D721Med (cell line): ENCODE results near the gene SELENOW.
"Not testable (repeated sequence)": the region's sequence is repeated elsewhere in the genome, so short reads cannot be mapped to it uniquely, and the experiment has no call there.

ENCODE experiments used
- DNase-seq: peaks from one replicate; pipeline ENCODE4 v3.0.0; 2011; ENCODE audit warnings: low spot score; ENCODE audit not compliant: insufficient read length
- FAIRE-seq: peaks from 2 replicates; lab custom pipeline; 2011; peaks lifted over from hg19 to GRCh38; lab: Jason Lieb, UNC
- TF ChIP-seq, protein P1 (sequence below): IDR thresholded peaks from 2 replicates; pipeline ENCODE4 v1.5.1; 2012; ENCODE audit warnings: mild to moderate bottlenecking, control low read depth; ENCODE audit not compliant: insufficient read depth; ENCODE audit errors: missing control alignments

SELENOW gene

DNA sequence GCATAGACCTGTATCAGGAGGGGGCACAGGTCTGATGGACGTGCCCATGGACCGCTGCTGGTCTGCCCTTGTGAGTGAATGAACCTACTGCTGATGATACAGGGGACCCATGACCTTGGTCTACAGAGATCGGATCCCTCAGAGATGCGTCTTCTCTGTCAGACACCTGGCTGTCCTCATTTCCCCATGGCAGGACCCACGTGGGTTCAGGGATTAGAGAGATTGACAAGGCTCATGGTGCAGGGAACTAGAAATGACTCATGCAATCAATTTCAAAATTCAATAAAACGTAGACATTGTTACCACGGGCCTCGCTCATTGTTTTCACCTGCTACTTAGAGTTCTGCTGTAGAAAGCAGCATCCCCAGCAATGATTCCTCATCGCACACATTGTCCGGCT is 26.8 kb downstream of the SELENOW start:
- no peak for DNase-seq
- TF ChIP-seq, protein P1, sequence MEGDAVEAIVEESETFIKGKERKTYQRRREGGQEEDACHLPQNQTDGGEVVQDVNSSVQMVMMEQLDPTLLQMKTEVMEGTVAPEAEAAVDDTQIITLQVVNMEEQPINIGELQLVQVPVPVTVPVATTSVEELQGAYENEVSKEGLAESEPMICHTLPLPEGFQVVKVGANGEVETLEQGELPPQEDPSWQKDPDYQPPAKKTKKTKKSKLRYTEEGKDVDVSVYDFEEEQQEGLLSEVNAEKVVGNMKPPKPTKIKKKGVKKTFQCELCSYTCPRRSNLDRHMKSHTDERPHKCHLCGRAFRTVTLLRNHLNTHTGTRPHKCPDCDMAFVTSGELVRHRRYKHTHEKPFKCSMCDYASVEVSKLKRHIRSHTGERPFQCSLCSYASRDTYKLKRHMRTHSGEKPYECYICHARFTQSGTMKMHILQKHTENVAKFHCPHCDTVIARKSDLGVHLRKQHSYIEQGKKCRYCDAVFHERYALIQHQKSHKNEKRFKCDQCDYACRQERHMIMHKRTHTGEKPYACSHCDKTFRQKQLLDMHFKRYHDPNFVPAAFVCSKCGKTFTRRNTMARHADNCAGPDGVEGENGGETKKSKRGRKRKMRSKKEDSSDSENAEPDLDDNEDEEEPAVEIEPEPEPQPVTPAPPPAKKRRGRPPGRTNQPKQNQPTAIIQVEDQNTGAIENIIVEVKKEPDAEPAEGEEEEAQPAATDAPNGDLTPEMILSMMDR, result no peak
- FAIRE-seq, result no peak

DNA sequence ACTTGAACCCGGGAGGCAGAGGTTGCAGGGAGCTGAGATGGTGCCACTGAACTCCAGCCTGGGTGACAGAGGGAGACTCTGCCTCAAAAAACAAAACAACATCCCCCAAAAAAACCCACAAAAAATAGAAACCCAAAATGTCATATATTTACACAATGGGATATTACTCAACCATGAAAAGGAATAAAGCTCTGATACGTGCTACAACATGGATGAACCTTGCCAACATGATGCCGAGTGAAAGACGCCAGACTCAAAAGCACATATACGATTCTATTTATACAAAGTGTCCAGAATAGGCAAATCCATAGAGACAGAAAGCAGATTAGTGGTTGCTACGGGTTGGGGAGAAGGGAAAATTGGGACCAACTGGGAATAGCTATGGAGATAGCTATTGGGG is 27.9 kb downstream of the SELENOW start:
- FAIRE-seq (no peak), DNase-seq (no peak)
- TF ChIP-seq, protein P1, result no peak

- no peak for DNase-seq
- TF ChIP-seq, protein P1, result peak; percentile 82
Measured at GRCh38 chr19:47813304-47813994, 34.9 kb downstream of the SELENOW start.

GRCh38 chr19:47813995-47814328 is 35.5 kb downstream of the SELENOW start:
- TF ChIP-seq, protein P1, result no peak
- no peak for FAIRE-seq

More at GRCh38 chr19:47813304-47813994, 34.9 kb downstream of the SELENOW start:
- FAIRE-seq, result no peak

DNA sequence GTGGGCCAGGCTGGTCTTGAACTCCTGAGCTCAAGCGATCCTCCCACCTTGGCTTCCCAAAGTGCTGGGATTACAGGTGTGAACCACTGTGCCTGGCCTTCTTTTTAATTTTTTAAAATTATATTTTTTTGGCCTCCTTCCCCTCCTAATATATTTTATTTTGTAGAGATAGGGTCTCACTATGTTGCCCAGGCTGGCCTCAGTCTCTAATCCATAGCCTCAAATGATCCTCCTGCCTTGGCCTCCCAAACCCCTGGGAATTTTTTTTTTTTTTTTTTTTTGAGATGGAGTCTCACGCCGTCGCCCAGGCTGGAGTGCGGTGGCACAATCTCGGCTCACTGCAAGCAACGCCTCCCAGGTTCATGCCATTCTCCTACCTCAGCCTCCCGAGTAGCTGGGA is 37.8 kb downstream of the SELENOW start:
- not testable (repeated sequence) for DNase-seq, FAIRE-seq

More at GRCh38 chr19:47813995-47814328, 35.5 kb downstream of the SELENOW start:
- DNase-seq, result no peak

- FAIRE-seq, DNase-seq: not testable (repeated sequence)
Measured at GRCh38 chr19:47818221-47818620, 39.7 kb downstream of the SELENOW start.

GRCh38 chr19:47819858-47820257 is 41.4 kb downstream of the SELENOW start:
- DNase-seq, result peak; percentile 43
- TF ChIP-seq, protein P1, result no peak
- no peak for FAIRE-seq

DNA sequence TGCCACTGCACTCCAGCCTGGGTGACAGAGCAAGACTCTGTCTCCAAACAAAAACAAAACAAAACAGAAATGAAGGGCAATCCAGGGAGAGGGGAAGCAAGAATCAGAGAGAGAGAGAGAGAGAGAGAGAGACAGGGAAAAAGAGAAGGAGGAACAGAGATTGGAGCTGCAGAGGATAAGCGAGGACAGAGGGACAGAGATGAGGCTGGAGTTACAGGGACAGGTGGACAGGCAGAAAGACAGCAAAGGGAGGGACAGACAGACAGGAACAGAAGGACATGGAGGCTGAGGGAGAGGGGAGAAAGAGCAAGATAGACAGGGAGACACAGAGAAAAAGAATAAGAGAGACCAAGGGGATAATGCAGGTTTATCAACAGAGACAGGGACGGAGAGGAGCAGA is 41.9 kb downstream of the SELENOW start:
- FAIRE-seq, result no peak
- DNase-seq, result no peak
- TF ChIP-seq, protein P1, result no peak
